Right lobe of liver (tissue), 4 donors: ENCODE results near the gene FGF14.

Experiments
- CTCF ChIP-seq, 4 donors: fragments of 200-600 bp in 3 of 4; fragments of 450-650 bp in 1 of 4; IDR thresholded peaks; one replicate each; pipeline versions ENCODE4 v1.5.1 to v1.8.0; 2016 to 2022; ENCODE audit warnings: antibody characterized with exemption in 4 of 4, mild to moderate bottlenecking in 2 of 4
- POLR2A ChIP-seq: fragments of 450-650 bp; IDR thresholded peaks from one replicate; pipeline ENCODE4 v1.6.1; 2017; ENCODE audit warnings: antibody characterized with exemption, mild to moderate bottlenecking
- donor health status: DM: no; HTN: no; CAD: no.
- donor health status: DM: no; HTN: no; CAD: no.
- donor health status: DM: no; HTN: yes; CAD: no.

GRCh38 chr13:101977475-101977874 is 424.4 kb downstream of the FGF14 start:
- no peak for TF ChIP-seq POLR2A
- TF ChIP-seq CTCF (IDR thresholded peaks at IDR 0.05): no peak
